ENCODE data around the gene PMAIP1. TPM values are rescaled to one million over a fixed set of nuclear protein-coding genes. Genes with fewer than 3 reads are reported as not detected.

The PMAIP1 gene
- polyA plus RNA-seq, 1 experiment = 57.1 TPM

DNA sequence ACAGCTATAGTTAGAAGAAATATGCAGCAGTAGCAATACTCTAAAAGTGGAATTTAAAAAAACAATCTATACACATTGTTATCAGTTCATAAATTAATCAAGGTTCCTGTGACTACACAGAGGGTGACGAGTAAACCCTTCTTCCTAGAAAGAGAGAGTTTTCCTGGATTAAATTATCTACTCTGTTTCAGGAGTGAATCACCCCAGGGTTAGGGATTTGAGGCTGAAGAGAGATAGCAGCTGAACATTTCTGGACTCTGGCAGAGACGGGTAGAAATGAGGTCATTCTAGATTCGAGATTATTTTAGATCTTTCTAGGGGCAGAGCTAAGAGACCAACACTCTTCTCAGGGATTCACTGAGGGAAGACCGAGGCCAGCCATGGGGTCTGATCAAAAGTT, 38.8 kb upstream of the PMAIP1 start:
- Histone ChIP-seq H3K27ac (ENCODE audit: low read depth, low read length) (no peak overlapping the region), H3K27me3 (ENCODE audit: control insufficient read depth, insufficient read depth, low read length) (no peaks in the 10 kb centered on the region), H3K4me3 (ENCODE audit: low read depth, low read length) (no peak overlapping the region), H3K9me3 (ENCODE audit: control insufficient read depth, insufficient read depth, low read length) (no peaks in the 10 kb centered on the region; the same call in 1 of the 2 replicates)
- DNase-seq (ENCODE audit: low read depth, low spot score) = no peak
- ChIA-PET POLR2A (no interaction called here), CTCF (no interaction called here)
- TF ChIP-seq, protein P1, sequence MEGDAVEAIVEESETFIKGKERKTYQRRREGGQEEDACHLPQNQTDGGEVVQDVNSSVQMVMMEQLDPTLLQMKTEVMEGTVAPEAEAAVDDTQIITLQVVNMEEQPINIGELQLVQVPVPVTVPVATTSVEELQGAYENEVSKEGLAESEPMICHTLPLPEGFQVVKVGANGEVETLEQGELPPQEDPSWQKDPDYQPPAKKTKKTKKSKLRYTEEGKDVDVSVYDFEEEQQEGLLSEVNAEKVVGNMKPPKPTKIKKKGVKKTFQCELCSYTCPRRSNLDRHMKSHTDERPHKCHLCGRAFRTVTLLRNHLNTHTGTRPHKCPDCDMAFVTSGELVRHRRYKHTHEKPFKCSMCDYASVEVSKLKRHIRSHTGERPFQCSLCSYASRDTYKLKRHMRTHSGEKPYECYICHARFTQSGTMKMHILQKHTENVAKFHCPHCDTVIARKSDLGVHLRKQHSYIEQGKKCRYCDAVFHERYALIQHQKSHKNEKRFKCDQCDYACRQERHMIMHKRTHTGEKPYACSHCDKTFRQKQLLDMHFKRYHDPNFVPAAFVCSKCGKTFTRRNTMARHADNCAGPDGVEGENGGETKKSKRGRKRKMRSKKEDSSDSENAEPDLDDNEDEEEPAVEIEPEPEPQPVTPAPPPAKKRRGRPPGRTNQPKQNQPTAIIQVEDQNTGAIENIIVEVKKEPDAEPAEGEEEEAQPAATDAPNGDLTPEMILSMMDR (IDR thresholded peaks at IDR 0.05; ENCODE audit: low read depth, low read length) = no peak

DNA sequence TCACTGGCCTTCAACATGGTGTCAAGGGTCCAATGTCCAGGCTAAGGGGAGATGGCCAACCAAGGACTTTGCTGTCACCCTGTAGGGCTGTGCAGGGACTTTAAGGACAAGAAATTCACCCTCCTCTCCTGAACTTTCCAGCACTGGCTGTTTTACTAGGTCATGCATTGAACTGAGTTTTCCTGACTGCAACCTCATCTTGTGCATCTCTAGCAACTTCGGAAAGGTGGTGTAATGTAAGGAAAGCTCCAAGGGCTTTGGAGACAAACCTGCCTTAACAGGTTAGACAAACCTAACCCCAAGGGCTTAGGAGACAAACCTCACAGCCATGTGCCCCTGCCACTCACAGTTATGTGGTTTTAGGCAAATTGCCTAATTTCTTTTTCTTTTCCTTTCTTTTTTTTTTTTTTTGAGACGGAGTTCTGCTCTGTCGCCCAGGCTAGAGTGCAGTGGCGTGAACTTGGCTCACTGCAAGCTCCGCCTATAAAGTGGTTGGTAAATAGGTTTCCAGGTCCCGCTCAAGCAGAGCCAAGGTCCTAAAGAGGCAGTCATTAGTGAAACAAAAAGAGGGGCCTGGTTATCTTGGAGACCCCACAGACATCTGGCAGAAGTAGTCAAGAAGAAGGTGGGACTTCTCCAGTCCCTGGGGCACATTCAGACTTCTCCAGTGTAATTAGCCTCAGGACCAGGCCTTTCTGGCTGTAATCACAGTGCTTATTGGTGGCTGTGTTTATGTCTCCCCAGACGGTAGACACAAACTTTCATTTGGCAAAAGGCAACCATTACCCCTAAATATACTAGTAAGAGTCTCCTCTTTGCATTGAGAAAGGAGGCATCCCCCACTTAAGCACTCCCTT, 37.6 kb upstream of the PMAIP1 start:
- H3K9me3 ChIP-seq (ENCODE audit: control insufficient read depth, insufficient read depth, low read length) = no peaks in the 10 kb centered on the region; the same call in 1 of the 2 replicates
- no peak for DNase-seq (ENCODE audit: low read depth, low spot score)
- TF ChIP-seq, protein P1 (IDR thresholded peaks at IDR 0.05; ENCODE audit: low read depth, low read length) = no peak
- H3K27me3 ChIP-seq (ENCODE audit: control insufficient read depth, insufficient read depth, low read length) = no peaks in the 10 kb centered on the region
- ChIA-PET CTCF (no interaction called here), POLR2A (interaction anchor here (0.6 kb wide), 1 partner anchor 10 kb away, joined by 3 read pairs; no protein-coding TSS in a partner anchor)
- H3K27ac ChIP-seq (ENCODE audit: low read depth, low read length) = no peak overlapping the region
- no peak overlapping the region for H3K4me3 ChIP-seq (ENCODE audit: low read depth, low read length)

DNA sequence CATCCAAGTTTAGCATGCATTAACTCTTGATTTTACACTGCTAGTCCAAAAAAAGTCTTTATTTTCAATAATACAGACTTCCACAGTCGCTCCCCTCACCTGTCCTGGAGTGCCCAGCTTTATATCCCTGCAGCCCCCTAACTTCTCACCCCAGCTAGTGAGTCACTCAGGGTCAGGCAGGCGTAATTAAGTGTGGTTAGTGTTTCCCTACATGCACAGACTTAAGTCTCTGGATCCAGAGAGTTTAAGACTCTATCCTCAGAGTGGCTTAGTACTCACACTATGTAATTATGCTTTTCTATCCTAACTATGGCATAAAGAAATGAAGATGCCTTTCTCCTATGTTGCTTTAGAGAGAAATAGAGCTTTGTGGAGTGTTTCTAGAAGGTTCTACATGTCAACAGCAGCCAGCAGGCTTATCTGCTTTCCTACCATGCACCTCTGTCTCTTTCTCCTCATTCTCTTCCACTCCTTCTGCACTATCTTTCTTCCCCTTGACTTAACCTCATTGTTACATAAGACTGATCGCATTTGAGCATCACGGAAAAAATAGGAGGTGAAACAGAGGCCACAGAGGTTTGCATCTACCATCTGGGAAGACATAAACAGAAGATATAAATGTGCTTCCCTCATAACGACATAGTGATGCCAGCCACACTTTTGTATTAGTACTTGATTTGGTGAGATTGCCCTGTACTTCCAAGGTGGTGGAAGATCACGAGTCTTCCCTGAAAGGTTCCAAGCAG, 34.4 kb upstream of the PMAIP1 start:
- ChIA-PET POLR2A (interaction anchor here (0.6 kb wide), 1 partner anchor 14 kb away, joined by 3 read pairs; no protein-coding TSS in a partner anchor), CTCF (no interaction called here)
- Histone ChIP-seq H3K4me3 (ENCODE audit: low read depth, low read length) (no peak overlapping the region), H3K27me3 (ENCODE audit: control insufficient read depth, insufficient read depth, low read length) (no peaks in the 10 kb centered on the region), H3K27ac (ENCODE audit: low read depth, low read length) (no peak overlapping the region), H3K9me3 (ENCODE audit: control insufficient read depth, insufficient read depth, low read length) (no peaks in the 10 kb centered on the region; the same call in 1 of the 2 replicates)
- no peak for DNase-seq (ENCODE audit: low read depth, low spot score)
- TF ChIP-seq, protein P1 (IDR thresholded peaks at IDR 0.05; ENCODE audit: low read depth, low read length) = no peak

DNA sequence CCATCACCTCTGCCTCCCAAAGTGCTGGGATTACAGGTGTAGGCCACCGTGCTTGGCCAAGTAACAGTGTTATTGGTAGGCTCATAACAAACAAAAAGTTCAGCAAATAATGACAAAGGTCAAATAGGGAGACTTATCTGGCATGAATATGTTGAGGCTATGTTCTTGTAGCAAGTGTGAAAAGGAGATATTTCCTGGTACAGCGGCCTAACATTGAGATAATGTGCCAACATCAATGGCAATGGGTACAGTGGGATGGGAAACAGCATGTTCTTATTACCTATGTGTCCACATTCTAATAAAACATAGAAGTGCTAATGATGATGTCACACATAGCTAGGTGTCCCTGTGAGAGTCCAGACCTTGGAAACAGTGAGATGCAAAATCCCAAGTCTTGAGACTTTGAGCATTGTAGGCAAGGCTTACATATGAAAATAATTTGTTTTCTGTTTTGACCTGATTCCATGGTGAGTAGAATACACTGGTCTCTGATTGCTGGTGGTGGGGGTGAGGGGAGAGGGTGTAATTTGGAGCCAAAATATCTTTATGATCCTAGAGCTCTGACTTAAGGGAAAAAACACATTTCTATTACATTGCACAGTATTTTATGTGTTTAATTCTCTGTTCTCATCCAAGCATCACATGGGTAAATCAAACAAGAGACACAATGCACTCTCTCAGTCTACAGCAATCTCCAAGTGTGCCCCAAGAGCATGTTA, 33.1 kb upstream of the PMAIP1 start:
- POLR2A ChIA-PET = interaction anchor here (0.6 kb wide), 1 partner anchor 13 kb away, joined by 3 read pairs; no protein-coding TSS in a partner anchor
- H3K27me3 ChIP-seq (ENCODE audit: control insufficient read depth, insufficient read depth, low read length) = no peaks in the 10 kb centered on the region
- no peak overlapping the region for H3K4me3 ChIP-seq (ENCODE audit: low read depth, low read length)
- no peak overlapping the region for H3K27ac ChIP-seq (ENCODE audit: low read depth, low read length)
- DNase-seq (ENCODE audit: low read depth, low spot score) = no peak
- no peaks in the 10 kb centered on the region; the same call in 1 of the 2 replicates for H3K9me3 ChIP-seq (ENCODE audit: control insufficient read depth, insufficient read depth, low read length)
- CTCF ChIA-PET = no interaction called here
- TF ChIP-seq, protein P1 (IDR thresholded peaks at IDR 0.05; ENCODE audit: low read depth, low read length) = no peak
